ENCODE data around the gene MMP10. TPM values are rescaled to one million over a fixed set of nuclear protein-coding genes. Genes with fewer than 3 reads are reported as not detected.

Gene MMP10
- total RNA-seq, 1 donor from 2014 or later = 2.0 TPM

DNA sequence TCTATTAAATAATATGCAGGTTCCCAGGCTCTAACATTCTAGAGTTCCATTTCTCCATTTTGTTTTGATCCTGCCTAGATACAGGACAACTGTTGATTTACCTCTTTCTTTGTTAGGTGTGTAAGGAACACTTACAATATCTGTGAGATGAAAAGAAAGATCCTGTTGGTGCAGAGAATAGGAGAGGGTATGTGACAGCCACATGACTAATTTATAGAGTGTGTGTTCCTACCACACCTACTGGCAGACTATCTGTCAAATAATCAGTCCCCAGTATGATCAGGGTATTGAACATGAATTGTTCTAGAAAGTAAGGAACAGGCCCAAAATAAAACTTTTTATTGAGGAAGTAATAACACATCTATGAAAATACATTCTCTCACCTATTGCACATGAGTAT, 10.2 kb downstream of the MMP10 start:
- Mint-ChIP-seq H3K4me3 (no peak overlapping the region), H3K4me1 (ENCODE audit: unreplicated experiment) (no peaks in the 10 kb centered on the region), H3K36me3 (no peaks in the 10 kb centered on the region), H3K27ac (no peak overlapping the region), H3K9me3 (no peaks in the 10 kb centered on the region), H3K27me3 (no peaks in the 10 kb centered on the region)
- no peak for DNase-seq (ENCODE audit: extremely low spot score, unreplicated experiment)
- TF ChIP-seq, protein P1, sequence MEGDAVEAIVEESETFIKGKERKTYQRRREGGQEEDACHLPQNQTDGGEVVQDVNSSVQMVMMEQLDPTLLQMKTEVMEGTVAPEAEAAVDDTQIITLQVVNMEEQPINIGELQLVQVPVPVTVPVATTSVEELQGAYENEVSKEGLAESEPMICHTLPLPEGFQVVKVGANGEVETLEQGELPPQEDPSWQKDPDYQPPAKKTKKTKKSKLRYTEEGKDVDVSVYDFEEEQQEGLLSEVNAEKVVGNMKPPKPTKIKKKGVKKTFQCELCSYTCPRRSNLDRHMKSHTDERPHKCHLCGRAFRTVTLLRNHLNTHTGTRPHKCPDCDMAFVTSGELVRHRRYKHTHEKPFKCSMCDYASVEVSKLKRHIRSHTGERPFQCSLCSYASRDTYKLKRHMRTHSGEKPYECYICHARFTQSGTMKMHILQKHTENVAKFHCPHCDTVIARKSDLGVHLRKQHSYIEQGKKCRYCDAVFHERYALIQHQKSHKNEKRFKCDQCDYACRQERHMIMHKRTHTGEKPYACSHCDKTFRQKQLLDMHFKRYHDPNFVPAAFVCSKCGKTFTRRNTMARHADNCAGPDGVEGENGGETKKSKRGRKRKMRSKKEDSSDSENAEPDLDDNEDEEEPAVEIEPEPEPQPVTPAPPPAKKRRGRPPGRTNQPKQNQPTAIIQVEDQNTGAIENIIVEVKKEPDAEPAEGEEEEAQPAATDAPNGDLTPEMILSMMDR (conservative IDR thresholded peaks at IDR 0.05) = no peak

DNA sequence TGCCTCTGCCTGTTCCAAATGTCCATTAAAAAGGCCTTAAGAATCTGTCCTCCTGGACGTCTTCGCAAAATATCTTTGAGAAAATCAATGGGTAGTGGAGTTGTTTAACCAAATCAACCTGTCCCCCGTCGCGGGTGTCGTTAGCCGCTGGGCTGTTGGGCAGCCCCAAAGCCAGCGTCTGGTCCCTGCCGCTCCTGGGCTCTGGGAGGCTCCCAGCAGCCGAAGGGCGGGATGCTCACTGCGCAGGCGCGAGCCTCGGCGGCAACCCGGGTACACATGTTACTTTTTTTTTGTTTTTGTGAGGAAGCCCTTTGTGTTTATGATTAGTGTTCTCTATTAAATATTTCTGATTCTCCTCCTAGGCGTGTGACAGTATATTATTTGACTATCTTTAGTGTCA, 12.6 kb downstream of the MMP10 start:
- Mint-ChIP-seq H3K4me1 (ENCODE audit: unreplicated experiment) (no peaks in the 10 kb centered on the region), H3K27me3 (peaks cover 3% of the 10 kb centered on the region), H3K4me3 (no peak overlapping the region), H3K9me3 (no peaks in the 10 kb centered on the region), H3K36me3 (no peaks in the 10 kb centered on the region), H3K27ac (no peak overlapping the region)
- DNase-seq (ENCODE audit: extremely low spot score, unreplicated experiment) = no peak
- TF ChIP-seq, protein P1 (conservative IDR thresholded peaks at IDR 0.05) = no peak

DNA sequence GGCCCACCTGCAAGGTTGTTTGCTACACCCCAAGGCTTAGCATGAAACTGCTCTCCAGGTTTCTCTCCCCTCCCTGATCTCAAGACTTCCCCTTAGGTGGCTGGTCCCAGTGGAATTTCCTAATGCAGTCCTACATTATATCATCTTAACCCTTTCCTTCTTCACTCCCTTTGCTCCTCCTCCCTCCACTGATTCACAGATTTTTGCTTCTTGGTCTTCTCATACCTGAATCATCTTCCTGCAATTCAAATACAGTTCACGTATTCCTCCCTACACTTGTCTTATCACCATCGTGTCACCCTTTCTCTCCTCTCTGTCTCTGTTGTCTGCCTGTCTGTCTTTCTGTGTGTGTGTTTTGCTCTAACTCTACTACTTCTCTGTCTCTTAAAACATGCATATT, 17.0 kb downstream of the MMP10 start:
- no peak overlapping the region for H3K27ac Mint-ChIP-seq
- TF ChIP-seq, protein P1 (conservative IDR thresholded peaks at IDR 0.05) = no peak
- no peak for DNase-seq (ENCODE audit: extremely low spot score, unreplicated experiment)
- H3K4me1 Mint-ChIP-seq (ENCODE audit: unreplicated experiment) = peaks cover 4% of the 10 kb centered on the region
- no peaks in the 10 kb centered on the region for H3K36me3 Mint-ChIP-seq
- peaks cover 4% of the 10 kb centered on the region for H3K9me3 Mint-ChIP-seq
- H3K4me3 Mint-ChIP-seq = no peak overlapping the region
- peaks cover 3% of the 10 kb centered on the region for H3K27me3 Mint-ChIP-seq

DNA sequence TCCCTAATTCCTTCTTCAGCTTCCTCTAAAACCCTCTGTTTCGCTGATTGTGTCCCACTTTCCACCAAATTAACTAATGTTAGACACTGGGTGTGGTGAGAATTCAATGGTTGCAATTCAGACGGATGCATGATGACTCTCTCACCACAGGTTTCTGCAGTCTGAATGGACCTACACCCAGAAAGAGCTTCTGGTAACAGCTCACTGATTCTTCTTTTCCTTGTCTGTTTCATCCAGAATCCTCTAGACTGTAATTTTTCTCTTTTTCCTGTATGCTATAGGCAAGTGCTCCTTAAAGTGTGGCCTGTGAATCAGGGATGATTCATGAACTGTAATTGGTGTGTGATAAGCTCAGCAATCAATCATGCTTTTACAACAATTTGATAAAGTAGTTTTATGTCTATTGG, 18.1 kb downstream of the MMP10 start:
- Mint-ChIP-seq H3K27me3 (peaks cover 3% of the 10 kb centered on the region), H3K27ac (no peak overlapping the region), H3K4me3 (no peak overlapping the region), H3K4me1 (ENCODE audit: unreplicated experiment) (peaks cover 4% of the 10 kb centered on the region), H3K36me3 (no peaks in the 10 kb centered on the region), H3K9me3 (peaks cover 4% of the 10 kb centered on the region)
- DNase-seq (ENCODE audit: extremely low spot score, unreplicated experiment) = no peak
- TF ChIP-seq, protein P1 (conservative IDR thresholded peaks at IDR 0.05) = no peak

DNA sequence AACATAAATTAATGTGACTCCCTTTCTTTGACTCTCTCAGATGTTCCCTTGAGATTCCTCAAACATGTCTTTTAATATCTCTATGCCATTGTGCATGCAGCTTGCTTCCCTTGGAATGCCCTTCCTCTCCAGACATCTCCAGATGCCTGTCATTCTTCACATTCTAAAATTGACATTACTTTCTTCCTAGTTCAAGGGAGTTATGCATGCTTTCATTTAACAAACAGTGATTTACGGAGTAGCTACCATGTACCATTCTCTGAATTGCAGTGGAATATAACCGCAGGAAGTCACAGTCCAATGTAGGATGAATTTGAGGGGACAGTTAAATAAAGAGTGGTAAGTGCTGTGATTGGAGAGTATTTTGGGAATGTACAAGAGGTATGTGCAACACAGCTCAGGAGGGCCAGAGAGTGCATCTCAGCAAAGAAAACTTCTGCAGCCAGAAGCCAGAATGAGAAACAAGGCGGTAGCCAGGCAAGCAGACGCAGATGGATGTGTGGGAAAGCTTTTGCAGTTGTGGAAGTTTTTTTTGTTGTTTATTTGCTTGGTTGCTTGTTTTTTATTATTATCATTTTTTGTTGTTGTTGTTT, 18.7 kb downstream of the MMP10 start:
- no peak for DNase-seq (ENCODE audit: extremely low spot score, unreplicated experiment)
- no peak overlapping the region for H3K4me3 Mint-ChIP-seq
- H3K36me3 Mint-ChIP-seq = no peaks in the 10 kb centered on the region
- H3K27ac Mint-ChIP-seq = no peak overlapping the region
- peaks cover 4% of the 10 kb centered on the region for H3K4me1 Mint-ChIP-seq (ENCODE audit: unreplicated experiment)
- TF ChIP-seq, protein P1 (conservative IDR thresholded peaks at IDR 0.05) = no peak
- H3K27me3 Mint-ChIP-seq = peaks cover 3% of the 10 kb centered on the region
- H3K9me3 Mint-ChIP-seq = peaks cover 4% of the 10 kb centered on the region

Data from type B pancreatic cell (in vitro differentiated cells).